ENCODE results near the gene RETREG1.
"Not testable (repeated sequence)": the region's sequence is repeated elsewhere in the genome, so short reads cannot be mapped to it uniquely, and the experiment has no call there.

The RETREG1 gene

DNA sequence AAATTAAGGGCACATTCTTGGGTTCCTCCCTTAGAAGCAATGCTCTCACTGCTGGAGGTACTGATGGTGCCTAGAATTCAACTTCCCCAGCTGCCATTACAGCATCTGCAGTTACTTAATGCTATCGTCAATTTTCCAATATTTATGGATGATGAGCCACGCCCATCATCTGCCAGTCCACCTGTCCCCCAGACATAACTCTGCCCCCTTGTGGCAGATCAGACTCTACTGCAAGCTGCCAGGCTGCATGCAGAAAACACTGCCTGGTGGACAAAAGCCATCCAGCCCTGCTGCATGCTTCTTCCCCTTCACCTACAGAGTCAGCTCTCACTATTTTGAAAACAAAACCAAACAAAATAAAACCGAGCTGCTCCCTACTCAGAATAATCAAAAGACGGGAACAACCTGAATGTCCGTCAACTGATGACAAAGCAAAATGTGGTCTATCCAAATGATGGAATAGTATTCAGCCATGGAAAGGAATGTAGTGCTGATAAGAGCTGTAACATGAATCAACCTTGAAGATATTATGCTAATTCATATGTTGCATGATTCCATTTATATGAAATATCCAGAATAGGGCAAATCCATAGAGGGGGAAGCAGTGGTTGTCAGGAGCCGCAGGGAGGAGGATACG, 66.4 kb downstream of the RETREG1 start:
- DNase-seq = peak; percentile 49

- no peak for DNase-seq
These were observed 67.1 kb downstream of the RETREG1 start for GRCh38 chr5:16549491-16550206.

DNA sequence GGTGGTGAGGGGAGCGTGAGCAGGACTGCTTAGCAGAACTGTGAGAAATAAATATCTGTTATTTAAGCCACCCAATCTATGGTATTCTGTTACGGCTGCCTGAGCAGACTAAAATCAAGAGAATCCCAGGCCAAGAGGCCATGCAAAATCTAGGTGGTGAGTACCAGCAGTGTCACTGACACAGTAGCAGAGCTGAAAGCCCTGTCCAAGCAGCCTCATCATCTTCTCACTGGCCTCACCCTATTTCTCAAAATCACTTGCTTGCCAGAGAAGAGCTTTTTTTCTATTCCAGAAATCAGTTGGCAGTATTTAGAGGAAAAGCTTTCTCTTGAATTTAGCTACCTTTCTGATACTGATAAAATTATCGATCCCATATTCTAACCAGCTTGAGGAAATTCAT, 68.0 kb downstream of the RETREG1 start:
- DNase-seq = no peak

DNA sequence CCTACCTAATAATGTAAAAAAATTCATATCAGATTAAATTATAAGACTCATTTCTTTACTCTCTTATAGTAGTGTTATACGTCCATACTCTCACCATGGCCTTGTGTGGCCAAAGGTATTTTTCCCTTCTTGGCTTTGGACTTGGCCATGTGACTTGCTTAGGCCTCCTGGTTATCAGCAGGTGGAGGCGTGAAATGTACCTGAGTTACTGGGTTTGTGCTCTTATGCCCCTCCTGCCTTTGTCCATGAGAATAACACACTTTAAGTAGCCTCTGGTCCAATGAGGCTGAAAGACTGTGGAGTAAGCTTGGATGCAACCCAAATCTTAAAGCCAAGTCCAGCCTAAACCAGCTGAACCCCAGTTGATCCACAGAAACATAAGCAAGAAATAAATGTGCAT, 68.7 kb downstream of the RETREG1 start:
- no peak for DNase-seq

GRCh38 chr5:16547200-16547842, 69.5 kb downstream of the RETREG1 start:
- no peak for DNase-seq

DNA sequence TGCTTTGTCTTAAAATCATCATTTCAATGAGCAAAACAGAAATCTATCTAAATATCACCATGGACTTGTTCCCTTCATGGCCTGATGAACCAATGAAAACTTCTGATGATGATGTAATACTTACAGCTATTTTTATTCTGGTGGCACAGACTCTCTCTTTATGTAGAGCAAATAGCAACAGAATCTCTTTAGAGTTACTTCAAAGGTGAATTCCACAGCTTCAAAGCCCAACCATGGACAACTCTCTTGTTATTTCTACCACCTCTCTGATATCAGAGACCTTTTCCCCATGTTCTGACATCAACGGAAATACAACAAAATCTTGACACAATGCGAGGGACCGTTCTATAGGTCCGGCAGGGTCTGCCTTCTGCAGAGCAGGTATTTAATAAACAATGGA, 70.1 kb downstream of the RETREG1 start:
- no peak for DNase-seq

DNA sequence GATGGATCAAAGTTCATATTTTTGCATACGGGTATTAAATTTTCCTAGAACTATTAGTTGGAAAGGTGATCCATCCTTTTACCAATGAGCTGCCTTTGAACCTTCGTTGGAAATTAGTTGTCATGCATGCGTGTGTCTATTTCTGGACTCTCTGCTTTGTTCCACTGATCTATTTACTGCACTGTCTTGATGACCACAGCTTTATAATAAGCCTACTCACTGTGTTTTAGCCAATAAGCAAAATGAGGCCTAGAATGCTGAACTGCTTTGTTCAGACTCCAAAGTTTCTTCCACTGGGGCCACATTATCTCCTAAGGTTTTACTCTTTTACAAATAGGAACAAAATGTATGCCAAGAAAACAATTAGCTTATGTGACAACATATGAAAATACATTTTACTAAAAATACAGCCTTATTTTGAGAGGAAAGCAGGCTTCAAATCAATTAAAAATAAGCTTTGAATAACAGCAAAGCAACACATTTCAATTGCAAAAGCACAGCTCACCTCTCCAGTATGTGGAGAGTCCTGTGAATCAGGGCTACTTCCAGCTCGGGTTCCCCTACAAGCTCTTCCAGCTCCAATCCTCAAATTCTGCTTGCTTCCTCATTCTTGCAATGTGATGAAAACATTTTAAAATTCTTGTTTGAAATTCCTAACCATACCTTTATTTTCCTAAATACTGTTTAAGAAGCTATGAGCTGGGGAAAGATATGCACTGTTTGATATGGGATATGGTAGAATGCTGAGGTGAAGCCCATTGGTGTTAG, 72.0 kb downstream of the RETREG1 start:
- no peak for DNase-seq

GRCh38 chr5:16543206-16543605, 73.6 kb downstream of the RETREG1 start:
- DNase-seq = not testable (repeated sequence)

DNA sequence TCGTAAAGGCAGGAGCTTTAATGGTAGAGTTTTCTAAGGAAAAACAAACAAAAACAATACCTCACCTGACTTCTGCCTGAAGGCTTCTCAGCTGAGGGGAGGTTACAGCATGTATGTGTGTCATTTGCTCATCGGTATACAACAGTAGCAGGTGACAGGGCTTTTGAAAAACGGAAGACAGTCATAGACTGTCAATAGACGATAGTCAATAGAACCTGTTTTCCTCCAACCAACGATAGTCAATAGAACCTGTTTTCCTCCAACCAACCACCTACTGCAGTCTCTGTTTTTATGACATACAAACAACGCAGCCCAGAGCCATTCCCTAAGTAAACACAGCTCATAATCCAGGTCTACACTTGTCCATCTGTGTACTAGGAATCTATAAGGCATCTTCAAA, 74.6 kb downstream of the RETREG1 start:
- no peak for DNase-seq

- not testable (repeated sequence) for DNase-seq
These were observed 75.2 kb downstream of the RETREG1 start for GRCh38 chr5:16541592-16541991.

DNA sequence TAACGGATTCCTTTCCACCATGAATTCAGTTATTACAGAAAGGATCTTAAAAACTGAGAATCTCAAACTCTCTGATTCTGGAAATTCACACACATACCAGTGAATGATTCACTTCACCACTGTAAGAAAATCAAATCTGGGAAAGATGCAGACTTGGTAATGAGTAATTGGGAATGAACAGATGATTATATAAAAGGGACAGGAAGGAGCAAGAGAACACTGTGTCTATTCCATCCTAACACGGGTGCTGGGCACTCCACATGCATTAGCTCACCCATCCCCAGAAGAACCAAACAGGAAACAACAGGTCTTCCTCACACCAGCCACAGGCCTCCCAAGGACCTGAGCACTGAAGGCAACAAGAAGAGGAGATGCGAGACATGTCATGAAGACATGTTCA, 76.4 kb downstream of the RETREG1 start:
- no peak for DNase-seq

GRCh38 chr5:16539169-16539666, 77.6 kb downstream of the RETREG1 start:
- DNase-seq = no peak

GRCh38 chr5:16538006-16538405, 78.8 kb downstream of the RETREG1 start:
- DNase-seq = no peak

DNA sequence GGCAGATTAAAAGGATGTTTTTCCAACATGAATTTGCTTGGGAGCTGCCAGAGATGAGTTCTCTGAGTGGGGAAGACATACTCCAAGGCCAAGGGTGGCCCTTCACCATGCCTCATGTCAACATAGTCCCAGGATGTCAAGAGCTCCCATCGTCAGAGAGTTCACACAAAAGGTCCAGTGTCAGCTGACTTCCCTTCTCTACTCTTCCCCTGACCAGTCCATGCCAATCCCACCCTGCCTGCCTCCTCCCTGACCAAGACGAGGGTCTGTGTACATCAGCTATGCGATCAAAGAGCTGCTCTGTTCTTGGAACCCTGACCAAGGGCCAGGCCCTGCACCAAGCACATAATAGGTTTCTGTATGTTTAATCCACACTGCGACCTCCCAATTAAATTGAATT, 80.0 kb downstream of the RETREG1 start:
- DNase-seq = no peak

DNA sequence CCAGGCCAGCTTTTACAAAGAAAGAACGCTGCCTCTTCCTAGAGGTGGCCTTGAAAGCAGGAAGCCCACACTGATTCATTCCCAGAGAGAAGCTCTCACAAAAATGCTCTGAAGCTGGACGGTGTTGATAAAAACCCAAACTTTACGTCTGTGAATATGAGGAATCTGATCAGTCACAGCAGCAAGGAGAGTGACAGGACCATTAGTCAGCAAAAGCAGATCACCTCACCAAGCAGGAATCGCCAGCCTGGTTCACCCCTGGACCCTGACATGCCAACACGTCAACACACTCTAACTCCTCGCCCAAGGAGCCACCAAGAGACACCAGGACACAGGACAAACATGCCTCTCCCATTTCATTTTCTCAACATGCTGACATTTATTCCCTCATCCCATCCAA, 80.6 kb downstream of the RETREG1 start:
- no peak for DNase-seq

DNA sequence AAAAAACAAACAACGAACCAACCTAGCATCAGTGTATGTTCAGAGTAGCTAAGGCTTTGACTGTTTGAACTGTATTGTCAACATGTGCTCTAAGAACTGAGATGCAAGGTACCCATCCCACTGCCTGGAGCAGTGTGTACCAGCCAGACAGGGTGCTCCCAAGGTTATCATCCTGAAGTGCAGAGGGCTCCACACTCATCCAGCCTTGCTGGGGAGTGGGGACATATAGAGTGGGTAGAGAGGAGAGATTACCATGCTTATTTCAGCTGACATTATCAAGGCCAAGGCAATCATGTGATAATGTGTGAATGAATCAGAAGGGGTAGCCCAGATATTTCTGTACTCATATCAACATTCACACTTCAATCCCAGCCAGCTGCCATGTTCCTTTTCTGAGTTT, 82.5 kb downstream of the RETREG1 start:
- DNase-seq = no peak

DNA sequence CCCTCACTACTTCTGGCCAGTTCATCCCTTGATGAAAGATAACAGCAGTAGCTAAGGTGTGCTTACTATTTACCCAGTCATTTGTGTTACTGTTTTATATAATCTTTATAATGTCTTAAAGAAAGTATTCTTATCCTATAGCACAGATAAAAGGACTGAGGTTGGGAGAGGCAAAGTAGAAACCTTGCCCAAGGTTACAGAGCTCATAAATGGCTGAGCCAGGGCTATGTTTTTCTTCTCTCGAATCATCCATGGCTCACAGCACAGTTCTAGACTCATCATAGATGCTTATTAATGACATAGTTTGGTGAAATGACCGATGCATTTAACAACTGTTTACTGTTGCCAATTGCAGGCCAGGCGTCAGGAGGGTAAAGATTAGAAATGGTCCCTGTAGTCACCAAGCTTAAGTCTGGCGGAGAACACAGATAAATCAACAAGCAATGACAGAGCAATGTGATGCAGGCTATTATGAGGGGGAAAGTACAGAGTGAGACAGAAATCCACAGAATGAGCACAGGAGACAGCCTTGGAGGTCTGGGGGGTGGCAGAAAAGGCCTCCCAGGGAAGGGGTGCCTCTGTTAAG, 85.6 kb downstream of the RETREG1 start:
- no peak for DNase-seq

- DNase-seq = no peak
These were observed 87.5 kb downstream of the RETREG1 start for GRCh38 chr5:16529306-16529705.

- no peak for DNase-seq
These were observed 88.3 kb downstream of the RETREG1 start for GRCh38 chr5:16528382-16529110.

GRCh38 chr5:16525651-16526050, 91.1 kb downstream of the RETREG1 start:
- DNase-seq = no peak

DNA sequence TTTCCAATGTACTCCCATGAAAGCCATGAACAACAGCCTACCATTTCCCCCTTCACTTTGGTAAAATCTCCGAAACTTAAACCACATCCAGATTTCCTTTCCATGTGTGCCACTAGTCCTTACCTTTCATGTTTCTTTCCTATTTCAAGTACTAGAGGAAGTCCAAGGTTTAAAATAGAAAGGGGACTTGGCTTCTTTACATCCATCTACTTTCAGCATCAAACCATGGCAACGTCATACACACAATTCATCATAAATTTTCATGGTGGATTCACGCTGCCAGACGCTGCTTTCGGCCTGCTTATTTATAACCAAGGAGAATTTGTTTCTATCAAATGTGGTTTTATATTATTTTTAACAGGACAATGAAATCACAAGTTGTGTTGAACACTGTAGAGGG, 92.5 kb downstream of the RETREG1 start:
- DNase-seq = no peak

All from stimulated activated CD8-positive, alpha-beta memory T cell treated with anti-CD3 and anti-CD28 coated beads, Interleukin-4, amount 100 ng/mL, for 48 hours (primary cell).